IPS DF 6.9 (cell line): ENCODE measurements around the gene TREML2.
"Not testable (repeated sequence)": the region's sequence is repeated elsewhere in the genome, so short reads cannot be mapped to it uniquely, and the experiment has no call there.

Experiments
- DNase-seq: peaks from one replicate; pipeline ENCODE4 v3.0.0-alpha.2; 2013; ENCODE audit warnings: low read depth, low spot score
- H3K27ac ChIP-seq: one replicate; pipeline ENCODE4 v1.5.1; 2013; ENCODE audit warnings: low read length, control low read depth
- H3K27me3 ChIP-seq: 2 replicates; pipeline ENCODE4 v1.6.1; 2013; ENCODE audit warnings: mild to moderate bottlenecking, low read length; ENCODE audit not compliant: control insufficient read depth, insufficient read depth
- H3K36me3 ChIP-seq: 2 replicates; pipeline ENCODE4 v1.6.1; 2013; ENCODE audit warnings: low read length; ENCODE audit not compliant: control insufficient read depth, insufficient read depth
- H3K4me1 ChIP-seq: 2 replicates; pipeline ENCODE4 v1.6.1; 2013; ENCODE audit warnings: low read length; ENCODE audit not compliant: control insufficient read depth, insufficient read depth
- H3K4me3 ChIP-seq: 2 replicates; pipeline ENCODE4 v1.5.1; 2013; ENCODE audit warnings: mild to moderate bottlenecking, low read length
- H3K9me3 ChIP-seq: 2 replicates; pipeline ENCODE4 v1.6.1; 2013; ENCODE audit warnings: low read length, inconsistent platforms; ENCODE audit not compliant: control insufficient read depth, insufficient read depth
- WGBS: extraction: QIAGEN DNeasy Blood & Tissue Kit; methylation state at CpG from one replicate; pipeline ENCODE4 v1.1.7; 2013; ENCODE audit warnings: mixed read lengths, missing lambda C conversion rate; ENCODE audit not compliant: insufficient read length, insufficient coverage; 5-methylcytosine and 5-hydroxymethylcytosine counted together

TREML2 gene, protein sequence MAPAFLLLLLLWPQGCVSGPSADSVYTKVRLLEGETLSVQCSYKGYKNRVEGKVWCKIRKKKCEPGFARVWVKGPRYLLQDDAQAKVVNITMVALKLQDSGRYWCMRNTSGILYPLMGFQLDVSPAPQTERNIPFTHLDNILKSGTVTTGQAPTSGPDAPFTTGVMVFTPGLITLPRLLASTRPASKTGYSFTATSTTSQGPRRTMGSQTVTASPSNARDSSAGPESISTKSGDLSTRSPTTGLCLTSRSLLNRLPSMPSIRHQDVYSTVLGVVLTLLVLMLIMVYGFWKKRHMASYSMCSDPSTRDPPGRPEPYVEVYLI

GRCh38 chr6:41200901-41201763, at the start of gene TREML2:
Gene TREML2, minus strand, starts transcription at chr6:41201149. Its CDS starts 141 bp downstream, at chr6:41201008.
- Histone ChIP-seq H3K27me3 (no peaks in the 10 kb centered on the region), H3K4me3 (no peak within 1 kb of the TSS), H3K4me1 (peaks cover 7% of the 10 kb centered on the region), H3K36me3 (no peaks in the 10 kb centered on the region), H3K9me3 (no peaks in the 10 kb centered on the region), H3K27ac (no peak within 1 kb of the TSS)
- whole genome bisulfite sequencing: no CpG with 5 or more reads among the region's 12 CpGs
- DNase-seq: no peak

GRCh38 chr6:41247882-41248705, 47.1 kb upstream of the TREML2 start:
- no peaks in the 10 kb centered on the region for H3K36me3 ChIP-seq
- H3K27ac ChIP-seq: no peak overlapping the region
- no peaks in the 10 kb centered on the region for H3K9me3 ChIP-seq
- no peaks in the 10 kb centered on the region for H3K27me3 ChIP-seq
- H3K4me1 ChIP-seq: no peaks in the 10 kb centered on the region
- WGBS: no CpG with 5 or more reads among the region's 7 CpGs
- DNase-seq: no peak
- H3K4me3 ChIP-seq: no peak overlapping the region

DNA sequence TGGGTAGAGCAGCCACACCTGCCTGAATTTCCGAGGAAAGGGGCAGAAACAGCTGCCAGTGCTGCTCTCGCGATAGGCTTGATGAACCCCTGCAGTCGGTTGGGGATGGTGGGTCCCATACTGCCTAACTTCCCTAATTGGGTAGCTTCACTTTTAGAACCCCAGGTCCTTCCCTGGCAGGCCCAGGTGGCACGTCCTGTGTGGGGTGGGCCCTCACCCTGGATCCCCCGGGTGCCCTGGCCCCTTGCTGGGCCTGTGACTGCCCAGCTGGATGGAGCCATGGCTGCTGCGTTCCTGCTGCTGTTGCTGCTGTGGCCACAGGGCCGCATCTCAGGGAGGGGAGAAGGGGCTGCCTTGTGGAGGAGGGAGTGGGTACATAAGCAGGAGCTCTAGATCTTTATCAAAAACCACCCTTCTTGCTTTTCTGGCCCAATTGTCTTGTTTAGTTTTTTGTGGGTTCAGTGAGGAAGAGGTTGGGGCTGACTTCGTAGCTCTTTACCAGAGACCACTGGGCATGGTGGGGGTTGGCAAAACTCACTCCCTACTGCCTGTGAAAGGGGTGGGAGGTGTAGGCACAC, 46.4 kb upstream of the TREML2 start:
- no peaks in the 10 kb centered on the region for H3K27me3 ChIP-seq
- no peaks in the 10 kb centered on the region for H3K9me3 ChIP-seq
- no peaks in the 10 kb centered on the region; the same call in 1 of the 2 replicates for H3K4me1 ChIP-seq
- H3K4me3 ChIP-seq: no peak overlapping the region
- H3K36me3 ChIP-seq: no peaks in the 10 kb centered on the region
- DNase-seq: no peak
- no CpG with 5 or more reads among the region's 9 CpGs for WGBS
- H3K27ac ChIP-seq: no peak overlapping the region

- H3K36me3 ChIP-seq, H3K9me3 ChIP-seq, H3K27ac ChIP-seq, H3K4me1 ChIP-seq, H3K27me3 ChIP-seq, DNase-seq, H3K4me3 ChIP-seq: not testable (repeated sequence)
- WGBS: no CpG with 5 or more reads among the region's 4 CpGs
These were observed 45.6 kb upstream of the TREML2 start for GRCh38 chr6:41246529-41246928.

DNA sequence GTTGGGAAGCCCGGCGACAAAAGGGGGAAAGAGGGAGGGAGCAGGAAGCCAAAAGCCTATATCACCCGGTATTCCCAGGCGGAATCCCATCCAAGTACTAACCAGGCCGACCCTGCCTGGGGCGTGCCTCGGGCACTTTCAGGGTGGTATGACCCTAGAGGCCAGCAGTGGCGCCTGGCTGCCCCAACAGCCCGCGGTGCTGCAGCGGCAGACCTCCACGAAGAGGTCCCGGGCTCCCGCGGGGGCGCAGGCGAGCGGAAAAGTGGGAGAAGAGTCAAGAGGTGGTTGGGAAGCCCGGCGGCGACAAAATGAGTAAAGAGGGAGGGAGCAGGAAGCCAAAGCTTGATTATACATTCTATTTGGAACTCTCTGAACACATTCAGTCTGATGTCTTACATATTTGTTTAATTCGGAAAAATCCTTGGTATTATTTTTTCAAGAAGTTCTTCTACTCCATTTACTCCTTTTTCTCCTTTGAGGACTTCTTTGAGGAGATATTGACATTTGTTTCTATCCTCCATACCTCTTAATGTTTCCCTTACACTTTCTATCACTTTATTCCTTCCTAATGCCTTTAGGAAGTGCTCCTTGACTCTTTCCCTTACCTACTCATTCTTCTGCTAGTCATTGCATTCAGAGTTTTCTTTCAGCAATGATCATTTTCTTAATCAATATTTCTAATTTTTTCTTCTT, 38.7 kb upstream of the TREML2 start:
- H3K36me3 ChIP-seq: no peaks in the 10 kb centered on the region
- peak overlapping the region; percentile 64; the same call in 1 of the 2 replicates for H3K4me3 ChIP-seq
- H3K27me3 ChIP-seq: no peaks in the 10 kb centered on the region
- no peak overlapping the region for H3K27ac ChIP-seq
- WGBS: no CpG with 5 or more reads among the region's 22 CpGs
- no peaks in the 10 kb centered on the region for H3K9me3 ChIP-seq
- DNase-seq: no peak
- H3K4me1 ChIP-seq: no peaks in the 10 kb centered on the region; the same call in 1 of the 2 replicates

DNA sequence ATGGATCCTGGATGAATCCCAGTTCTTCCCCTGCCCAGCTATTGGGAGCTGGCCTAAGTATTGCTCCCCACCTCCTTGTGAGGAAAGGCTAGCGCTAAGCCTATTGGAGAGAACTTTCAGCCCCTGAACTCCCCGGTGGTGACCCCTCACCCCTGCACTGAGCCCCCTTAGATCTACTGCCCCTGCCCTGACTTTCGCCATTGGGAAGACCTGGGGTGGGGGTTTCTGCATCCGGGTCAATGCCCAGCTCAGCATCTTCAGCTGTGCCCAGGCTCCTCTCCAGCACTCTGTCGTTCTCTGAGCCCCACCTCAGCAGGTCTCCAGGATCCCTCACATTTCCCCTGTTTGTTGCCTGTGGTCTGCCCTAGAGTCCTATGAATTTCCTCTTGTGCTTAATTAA, 36.2 kb upstream of the TREML2 start:
- H3K4me3 ChIP-seq: no peak overlapping the region
- H3K9me3 ChIP-seq: no peaks in the 10 kb centered on the region
- DNase-seq: no peak
- no peak overlapping the region for H3K27ac ChIP-seq
- H3K36me3 ChIP-seq: no peaks in the 10 kb centered on the region
- no CpG with 5 or more reads among the region's 5 CpGs for WGBS
- H3K27me3 ChIP-seq: no peaks in the 10 kb centered on the region
- H3K4me1 ChIP-seq: no peaks in the 10 kb centered on the region

DNA sequence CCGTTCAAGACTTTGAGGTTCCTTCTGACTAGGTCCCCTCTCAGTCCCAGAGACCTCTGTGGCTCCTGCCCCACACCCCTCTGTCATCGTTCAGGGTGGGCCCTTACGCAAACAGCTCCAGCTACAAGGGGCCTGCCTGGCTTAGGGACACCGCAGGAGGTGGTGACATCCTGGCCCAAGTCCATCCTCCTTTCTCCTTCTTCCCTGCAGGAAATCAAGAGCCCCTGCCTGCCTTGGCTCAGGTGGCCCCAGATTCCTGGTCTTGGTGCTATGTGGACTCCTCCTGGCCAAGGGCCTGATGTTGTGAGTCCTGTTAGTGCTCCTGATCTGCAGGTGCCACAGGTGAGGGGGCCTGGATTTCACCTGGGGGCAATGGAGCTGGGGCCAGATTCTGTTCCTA, 35.3 kb upstream of the TREML2 start:
- Histone ChIP-seq H3K27ac (no peak overlapping the region), H3K27me3 (no peaks in the 10 kb centered on the region), H3K4me3 (no peak overlapping the region), H3K4me1 (no peaks in the 10 kb centered on the region), H3K36me3 (no peaks in the 10 kb centered on the region), H3K9me3 (no peaks in the 10 kb centered on the region)
- WGBS: no CpG with 5 or more reads among the region's 4 CpGs
- no peak for DNase-seq

DNA sequence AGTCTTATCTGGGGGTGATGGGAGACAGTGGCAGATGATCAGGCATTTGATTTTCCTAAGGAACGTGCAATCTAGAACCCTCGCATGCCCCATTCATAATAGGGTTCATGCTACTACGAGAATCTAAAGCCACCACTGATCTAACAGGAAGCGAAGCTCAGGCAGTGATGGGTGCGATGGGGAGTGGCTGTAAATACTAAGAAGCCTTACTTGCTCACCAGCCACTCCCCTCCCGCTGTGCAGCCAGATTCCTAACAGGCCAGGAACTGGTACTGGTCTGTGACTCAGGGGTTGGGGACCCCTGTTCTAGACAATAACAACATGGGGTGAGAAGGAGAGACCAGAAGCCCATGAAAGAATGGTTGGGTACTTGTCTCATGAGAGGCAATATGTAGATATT, 31.7 kb upstream of the TREML2 start:
- H3K9me3 ChIP-seq: no peaks in the 10 kb centered on the region
- H3K27me3 ChIP-seq: no peaks in the 10 kb centered on the region
- DNase-seq: no peak
- H3K36me3 ChIP-seq: no peaks in the 10 kb centered on the region
- no peaks in the 10 kb centered on the region for H3K4me1 ChIP-seq
- H3K4me3 ChIP-seq: no peak overlapping the region
- no CpG with 5 or more reads among the region's 6 CpGs for WGBS
- H3K27ac ChIP-seq: no peak overlapping the region

DNA sequence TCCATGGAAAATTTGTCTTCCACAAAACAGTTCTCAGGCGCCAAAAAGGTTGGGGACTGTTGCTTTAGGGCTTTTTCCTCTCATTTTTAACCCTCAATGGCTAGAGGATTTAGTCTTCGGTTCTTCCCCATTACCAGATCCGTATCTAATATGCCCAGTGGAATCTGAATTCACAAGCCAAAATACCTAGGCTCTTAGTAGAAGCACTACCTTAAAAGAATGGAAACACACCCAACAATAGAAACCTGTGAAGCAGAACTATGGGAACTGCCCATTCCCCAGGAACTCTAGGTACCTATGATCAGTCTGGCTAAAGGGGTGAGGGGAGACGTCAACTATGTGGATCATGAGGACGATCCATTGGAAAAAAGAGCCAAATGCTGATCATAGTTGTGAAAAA, 30.3 kb upstream of the TREML2 start:
- Histone ChIP-seq H3K27ac (no peak overlapping the region), H3K27me3 (no peaks in the 10 kb centered on the region), H3K36me3 (no peaks in the 10 kb centered on the region), H3K4me1 (no peaks in the 10 kb centered on the region), H3K9me3 (no peaks in the 10 kb centered on the region), H3K4me3 (no peak overlapping the region)
- no CpG with 5 or more reads among the region's 5 CpGs for WGBS
- no peak for DNase-seq
